Measurements from ENCODE around the gene DERA.

DNA sequence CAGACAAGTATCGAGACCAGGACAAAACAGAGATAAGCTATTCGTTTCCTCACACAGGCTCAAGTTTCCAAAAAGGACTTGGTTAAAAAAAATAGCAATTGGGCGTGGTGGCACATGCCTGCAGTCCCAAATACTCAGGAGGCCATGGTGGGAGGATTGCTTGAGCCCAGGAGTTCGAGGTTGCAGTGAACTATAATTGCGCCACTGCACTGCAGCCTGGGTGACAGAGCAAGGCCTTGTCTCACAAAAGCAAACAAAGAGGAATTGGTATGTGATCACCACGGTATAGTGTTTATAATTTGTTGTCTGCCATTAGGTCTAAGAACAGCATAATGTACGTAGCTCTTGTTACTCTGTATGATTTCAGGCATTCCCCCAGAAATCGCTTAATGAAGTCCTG is 175.3 kb downstream of the DERA start:
- TF ChIP-seq CTCF (IDR thresholded peaks at IDR 0.05) (no peak), POLR2A (IDR thresholded peaks at IDR 0.05) (no peak), POLR2AphosphoS5 (IDR thresholded peaks at IDR 0.05; ENCODE audit: insufficient read depth in 1 of 2, low read depth in 1 of 2) (no peak)

Measured in vagina (tissue), 2 donors.